Iris pigment epithelial cell (primary cell): ENCODE measurements around the gene IFT80.

Source experiments
- DNase-seq: peaks from one replicate; pipeline ENCODE4 v3.0.0-alpha.2; 2011; ENCODE audit warnings: low read depth

The IFT80 gene

DNA sequence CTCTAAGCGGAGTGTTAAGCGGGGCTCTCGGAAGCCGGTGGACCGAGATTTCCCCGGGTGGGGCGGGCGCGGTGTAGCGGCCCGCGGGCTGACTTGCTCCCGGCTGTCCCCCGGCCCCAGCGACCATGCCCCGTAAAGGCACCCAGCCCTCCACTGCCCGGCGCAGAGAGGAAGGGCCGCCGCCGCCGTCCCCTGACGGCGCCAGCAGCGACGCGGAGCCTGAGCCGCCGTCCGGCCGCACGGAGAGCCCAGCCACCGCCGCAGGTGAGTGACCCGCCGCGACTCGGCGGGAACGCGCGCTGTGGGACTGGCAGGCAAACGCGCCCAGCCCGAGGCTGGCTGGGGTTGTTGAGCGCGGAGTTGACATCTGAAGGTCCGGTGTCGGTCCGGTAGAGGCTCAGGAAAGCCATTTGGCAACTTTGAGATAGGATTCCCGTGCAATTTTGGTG is 1.7 kb upstream of the IFT80 start:
- DNase-seq, result peak; percentile 20

DNA sequence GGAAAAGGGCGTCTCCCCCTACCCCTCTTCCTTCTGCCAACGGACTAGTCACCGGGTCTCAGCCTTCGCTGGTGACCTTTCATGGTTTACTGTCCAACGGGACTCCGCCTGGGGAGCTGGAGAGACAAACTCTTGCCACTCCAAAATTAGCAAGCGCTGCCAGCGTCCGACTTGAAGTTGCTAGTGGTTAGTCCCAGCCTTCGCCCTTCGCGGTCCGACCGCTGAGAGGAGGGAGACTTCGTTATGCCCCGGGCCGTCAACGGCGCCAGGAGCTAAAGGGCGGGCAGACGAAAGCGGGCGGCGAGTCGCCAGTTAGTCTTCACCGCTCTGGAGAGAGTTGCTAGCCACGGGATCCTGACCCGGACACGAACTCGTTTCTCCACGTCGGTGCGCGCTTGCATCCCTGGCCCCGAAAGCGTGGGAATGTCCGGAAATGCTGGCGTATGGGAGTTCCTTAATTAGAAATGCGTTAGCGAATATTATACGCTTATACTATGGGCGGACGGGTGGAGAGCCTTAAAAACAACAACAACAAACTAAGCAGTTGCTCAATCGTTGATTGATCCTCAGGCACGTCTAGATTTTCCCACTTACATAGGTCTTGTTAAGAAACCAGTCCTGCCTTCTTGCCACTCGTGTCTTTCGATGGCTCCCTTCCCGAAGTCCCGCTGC is 1.1 kb upstream of the IFT80 start:
- DNase-seq, result peak; percentile 73

DNA sequence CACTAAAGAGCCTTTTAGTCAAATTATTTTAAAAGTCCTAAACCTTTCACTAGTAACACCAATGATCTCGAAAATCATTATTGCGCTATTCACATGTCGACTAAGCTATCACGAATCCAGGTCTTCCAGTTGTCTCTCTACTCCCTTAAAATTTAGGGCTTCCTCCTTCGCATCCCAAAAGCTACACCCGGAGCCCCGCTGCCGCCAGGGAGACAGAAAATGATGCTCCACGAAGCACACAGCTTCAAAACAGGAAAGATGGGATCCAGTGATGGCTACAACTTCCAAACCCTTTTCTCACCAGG is 253 bp downstream of the IFT80 start:
- no peak for DNase-seq

DNA sequence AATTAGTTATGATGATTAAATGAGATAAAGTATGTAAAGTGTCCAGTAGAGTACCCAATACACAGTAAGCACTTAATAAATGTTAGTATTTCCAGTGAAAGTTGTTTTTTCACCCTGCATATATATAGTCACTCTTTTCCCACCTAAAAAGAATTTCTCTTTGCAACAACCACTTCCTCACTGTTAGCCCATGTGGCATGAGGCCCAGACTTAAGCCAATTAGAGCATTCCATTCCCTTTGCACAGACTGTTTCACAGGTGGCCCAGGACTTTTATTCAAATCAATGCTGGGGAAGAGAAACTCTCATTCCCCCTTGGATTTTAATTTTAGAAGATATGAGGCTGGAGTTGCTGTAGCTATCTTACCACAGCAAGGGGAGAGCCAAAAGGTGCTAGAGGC is 3.7 kb downstream of the IFT80 start:
- DNase-seq, result peak; percentile 90

DNA sequence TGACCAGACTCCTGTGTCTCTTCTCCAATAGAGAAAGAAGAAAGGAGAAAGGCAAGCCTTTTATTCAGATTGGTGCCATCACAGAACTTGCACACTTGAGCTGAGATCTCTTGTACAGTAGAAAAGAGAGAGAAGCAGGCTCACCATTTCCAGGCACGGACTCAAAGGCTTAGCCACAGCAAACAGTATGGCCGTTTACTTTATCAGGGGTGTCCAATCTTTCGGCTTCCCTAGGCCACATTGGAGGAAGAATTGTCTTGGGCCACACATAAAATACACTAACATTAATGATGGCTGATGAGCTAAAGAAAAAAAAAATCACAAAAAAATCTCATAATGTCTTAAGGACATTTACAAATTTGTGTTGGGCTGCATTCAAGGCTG is 5.0 kb downstream of the IFT80 start:
- no peak for DNase-seq

DNA sequence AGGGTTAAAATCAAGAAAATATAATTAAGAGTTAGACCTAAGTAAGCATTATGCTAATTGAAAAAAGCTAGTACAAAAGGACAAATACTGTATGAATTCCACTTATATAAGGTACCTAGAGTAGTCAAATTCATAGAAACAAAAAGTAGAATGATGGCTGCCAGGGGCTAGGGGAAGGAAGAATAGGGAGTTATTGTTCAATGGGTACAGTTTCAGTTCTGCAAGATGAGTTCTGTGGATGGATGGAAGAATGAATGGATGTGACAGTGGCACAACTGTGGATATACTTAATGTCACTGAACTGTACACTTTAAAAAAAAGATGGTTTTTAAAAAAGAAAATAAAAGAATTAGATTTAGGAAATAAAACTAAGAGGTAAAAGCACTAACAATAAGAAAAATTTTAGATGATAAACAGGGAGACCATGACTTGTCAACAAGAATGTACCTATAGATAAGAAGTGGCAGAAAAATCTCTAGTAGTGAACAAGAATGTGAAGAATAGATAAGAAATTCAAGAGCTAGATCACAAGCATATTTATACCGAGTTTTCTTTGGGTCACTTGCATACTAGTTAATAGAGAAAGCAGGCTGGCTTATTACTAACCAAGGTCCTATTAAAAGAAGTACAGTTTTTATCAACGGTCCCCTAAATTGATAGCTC is 5.5 kb downstream of the IFT80 start:
- no peak for DNase-seq

DNA sequence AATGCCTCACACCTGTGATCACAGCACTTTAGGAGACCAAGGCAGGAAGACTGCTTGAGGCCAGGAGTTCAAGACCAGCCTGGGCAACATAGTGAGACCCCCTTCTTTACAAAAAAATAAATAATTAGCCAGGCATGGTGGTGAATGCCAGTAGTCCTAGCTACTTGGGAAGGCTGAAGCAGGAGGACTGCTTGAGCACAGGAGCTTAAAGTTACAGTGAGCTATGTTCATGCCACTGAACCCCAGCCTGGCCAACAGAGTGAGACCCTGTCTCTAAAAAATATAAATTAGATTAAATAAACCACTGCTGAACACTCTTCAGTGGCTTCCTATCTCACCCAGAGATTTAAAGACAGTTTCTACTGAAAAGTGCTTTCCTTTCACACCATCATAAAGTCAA is 6.2 kb downstream of the IFT80 start:
- DNase-seq, result no peak

DNA sequence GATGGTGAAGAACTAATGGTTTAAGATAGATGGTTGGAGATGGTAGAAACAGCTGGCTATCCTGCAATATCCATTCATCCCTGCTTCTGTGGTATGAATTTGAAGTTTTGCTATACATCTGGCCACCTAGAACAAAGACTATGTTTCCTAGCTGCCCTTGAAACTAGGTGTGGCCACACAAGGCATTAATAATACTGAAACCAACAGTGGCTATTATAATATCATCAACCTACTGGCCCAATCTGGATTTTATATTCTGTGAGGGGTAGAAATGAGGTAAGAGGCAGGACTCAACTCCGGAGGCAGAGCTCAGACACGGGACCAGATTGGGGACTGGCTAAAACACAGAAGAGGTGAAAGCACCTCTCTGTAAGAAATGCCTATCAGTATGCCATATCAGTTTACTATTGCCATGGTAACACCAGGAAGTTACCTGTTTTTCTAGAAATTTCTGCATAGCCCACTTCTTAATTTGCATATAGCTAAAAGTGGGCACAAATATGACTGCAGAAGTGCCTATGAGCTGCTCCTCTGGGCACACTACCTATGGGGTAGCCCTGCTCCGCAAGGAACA is 8.4 kb downstream of the IFT80 start:
- no peak for DNase-seq

DNA sequence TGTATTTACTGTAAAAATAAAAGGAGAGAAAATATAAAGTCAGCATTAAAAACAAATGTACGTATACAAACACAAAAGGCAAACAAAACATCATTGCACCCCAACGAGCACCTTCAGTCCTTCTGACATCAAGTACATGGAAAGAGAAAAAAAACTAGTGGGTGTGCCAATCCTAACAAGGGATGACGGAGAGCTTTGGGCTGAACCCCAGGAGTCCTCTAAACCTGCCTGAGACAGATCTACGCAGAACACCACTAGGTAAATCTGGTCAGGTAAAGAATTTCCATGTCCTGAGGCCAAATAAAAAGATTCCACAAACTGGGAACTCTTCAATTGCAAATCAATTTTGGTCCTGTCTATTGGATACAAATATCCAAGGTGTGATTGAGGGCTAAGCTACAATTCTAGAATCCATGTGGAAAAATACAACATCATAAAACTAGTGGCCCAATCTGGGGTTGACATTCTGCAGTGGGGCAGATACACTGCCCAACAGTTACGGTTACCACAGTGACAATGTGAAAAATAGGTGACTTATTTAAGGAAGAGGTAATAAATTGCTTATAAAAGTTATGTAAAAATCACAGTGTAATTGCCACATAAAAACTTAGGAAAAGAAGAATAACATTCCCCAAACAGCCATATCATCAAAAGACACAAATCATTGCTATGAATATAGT is 14.2 kb downstream of the IFT80 start:
- DNase-seq, result no peak

DNA sequence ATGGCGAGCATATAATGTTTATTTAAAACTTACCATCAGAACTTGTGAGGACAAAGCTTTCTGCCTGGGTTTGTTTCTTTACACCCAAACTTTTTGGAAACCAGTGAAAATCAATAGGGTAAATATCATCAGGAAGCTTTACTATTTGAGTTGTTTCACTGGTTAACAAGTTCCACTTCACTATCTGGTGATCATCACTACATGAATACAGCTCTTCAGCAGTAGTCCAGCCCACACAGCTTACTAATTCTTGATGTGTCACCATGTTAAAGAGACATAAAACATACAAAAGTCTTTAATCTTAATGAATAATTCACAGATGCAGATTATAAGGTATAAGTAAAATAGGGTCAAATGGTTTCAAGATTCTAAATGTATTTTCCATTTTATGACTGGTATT is 17.6 kb downstream of the IFT80 start:
- DNase-seq, result peak; percentile 62

DNA sequence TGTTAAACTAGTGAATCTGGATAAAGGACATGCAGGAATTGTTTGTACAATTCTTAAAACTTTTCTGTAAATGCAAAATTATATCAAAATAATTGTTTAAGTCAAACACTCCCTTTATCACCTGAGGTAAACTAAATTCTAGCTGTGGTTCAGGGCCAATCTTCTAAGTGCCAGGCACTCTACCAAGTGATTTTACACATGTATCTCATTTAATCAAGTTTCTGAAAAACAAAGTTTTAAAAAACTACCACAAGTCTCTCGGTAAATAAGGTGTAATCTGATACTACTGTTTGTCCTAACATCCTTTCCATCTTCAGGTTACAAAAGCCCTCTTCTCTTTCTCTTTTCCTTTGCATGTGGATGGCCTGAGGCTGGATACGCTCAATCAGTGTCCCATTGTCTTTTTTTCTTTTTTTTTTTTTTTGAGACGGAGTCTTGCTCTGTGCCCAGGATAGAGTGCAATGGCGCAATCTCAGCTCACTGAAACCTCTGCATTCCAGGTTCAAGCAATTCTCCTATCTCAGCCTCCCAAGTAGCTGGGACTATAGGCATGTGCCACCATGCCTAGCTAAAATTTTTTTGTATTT is 19.3 kb downstream of the IFT80 start:
- peak; percentile 33 for DNase-seq

DNA sequence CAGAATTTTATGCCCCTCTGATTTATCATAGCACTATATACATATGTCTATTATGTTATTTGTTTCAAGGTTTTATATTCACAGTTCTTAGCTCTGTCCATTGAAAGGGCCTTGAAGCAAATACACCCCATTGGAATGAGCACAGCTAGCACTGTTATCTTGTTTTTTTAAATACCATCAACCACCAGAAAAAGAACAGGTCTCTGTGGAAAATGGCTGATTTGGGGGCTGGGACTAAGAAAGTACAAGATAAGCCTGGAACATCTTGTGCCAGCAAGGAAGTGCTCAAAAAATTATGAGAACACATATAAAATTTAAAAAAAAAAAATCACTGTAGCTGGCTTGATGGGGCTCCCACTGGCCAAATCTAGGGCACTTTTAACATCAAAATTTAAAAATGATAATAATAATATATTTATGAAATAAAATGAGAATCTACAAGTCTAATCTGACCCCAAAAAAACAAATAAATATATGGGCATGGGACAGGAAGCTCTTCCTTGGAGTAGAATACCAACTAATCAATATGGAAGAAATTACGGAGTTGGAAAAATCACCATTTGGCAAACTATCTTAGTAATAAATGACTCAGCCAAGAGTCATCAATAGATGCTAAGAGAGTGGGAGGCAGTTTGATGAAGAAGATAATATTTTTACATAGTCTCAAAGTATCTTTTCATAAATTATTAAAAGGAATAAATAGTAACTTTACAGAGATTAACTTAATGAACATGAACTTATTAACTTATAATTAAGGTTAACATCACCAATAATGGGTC is 20.5 kb downstream of the IFT80 start:
- DNase-seq, result peak; percentile 62

DNA sequence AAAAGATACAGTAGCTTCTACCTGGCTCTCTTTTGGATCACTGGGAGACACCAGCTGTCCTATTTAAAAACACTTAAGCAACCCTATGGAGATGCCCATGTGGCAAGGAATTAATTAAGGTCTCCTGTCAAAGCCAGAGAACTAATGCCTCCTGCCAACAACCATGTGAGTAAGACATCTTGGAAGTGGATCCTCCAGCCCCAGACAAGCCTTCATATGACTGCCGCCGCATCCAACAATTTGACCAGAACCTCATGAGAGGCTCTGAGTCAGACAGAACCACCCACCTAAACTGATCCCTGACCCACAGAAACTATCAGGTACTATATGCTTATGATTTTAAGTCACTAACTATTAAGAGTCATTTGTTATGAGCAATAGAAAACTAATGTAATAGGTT is 22.3 kb downstream of the IFT80 start:
- DNase-seq, result peak; percentile 58

DNA sequence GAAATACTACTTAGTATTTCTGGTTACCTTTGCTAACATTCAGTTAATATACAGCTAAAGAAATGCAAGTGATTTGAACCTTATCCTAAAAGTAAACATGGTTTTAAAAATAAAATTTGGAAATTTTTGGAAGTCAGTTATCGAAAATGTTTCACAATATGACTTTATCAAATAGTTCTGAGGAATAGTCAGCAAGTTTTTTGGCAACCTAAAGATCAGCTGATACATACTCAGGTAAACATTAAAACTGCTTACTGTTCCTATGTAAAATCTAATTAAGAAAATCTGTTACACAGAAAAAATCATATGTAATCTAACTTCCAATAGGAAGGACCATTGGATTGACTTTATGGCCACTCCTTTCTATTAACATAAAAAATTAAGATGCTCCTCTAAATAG is 24.1 kb downstream of the IFT80 start:
- DNase-seq, result no peak

DNA sequence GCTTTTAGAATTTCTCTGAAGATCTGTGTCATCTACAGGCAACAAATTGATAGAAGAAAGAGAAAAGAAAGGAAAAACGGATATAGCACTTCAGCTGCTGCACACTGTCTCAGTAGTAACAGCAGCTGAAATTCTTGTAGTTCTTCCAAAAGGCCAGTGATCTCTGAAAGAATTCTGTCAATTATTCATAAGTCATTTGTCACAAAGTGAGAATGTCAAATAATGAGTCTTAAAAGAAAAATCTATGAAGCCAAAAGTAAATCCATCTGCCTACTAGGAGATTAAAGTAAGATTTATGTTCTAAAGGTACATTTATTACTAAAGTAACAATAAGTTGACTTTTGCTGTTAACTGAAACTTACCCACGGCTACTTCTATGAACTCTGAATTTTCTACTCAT is 24.6 kb downstream of the IFT80 start:
- peak; percentile 24 for DNase-seq

DNA sequence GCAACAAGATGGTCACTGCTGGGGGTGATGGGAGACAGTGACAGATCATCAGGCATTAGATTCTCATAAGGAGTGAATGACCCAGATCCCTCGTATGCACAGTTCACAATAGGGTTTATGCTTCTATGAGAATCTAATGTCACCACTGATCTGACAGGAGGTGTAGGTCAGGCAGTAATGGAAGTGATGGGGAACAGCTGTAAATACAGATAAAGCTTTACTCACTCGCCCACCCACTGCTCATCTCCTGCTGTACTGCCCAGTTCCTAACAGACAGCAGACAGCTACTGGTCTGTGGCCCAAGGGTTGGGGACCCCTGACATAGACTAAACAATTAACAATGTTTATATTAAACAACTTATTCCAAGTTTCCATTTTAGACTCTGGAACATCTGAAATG is 25.4 kb downstream of the IFT80 start:
- no peak for DNase-seq

DNA sequence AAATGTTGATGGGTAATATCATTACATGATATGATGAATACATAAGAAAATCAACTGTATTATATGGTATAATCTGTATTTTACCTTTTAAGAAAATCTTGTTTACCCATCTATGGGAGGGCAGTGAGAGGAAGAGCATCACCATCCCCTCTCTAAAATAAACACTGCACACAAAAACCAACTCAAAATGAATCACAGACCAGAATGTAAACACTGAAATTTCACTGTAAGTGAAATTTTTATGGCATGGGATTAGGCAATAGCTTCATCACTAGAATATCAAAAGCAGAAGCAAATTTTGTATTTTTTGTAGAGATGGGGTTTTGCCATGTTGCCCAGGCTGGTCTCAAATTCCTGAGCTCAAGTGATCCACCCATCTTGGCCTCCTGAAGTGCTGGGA is 26.2 kb downstream of the IFT80 start:
- peak; percentile 85 for DNase-seq

DNA sequence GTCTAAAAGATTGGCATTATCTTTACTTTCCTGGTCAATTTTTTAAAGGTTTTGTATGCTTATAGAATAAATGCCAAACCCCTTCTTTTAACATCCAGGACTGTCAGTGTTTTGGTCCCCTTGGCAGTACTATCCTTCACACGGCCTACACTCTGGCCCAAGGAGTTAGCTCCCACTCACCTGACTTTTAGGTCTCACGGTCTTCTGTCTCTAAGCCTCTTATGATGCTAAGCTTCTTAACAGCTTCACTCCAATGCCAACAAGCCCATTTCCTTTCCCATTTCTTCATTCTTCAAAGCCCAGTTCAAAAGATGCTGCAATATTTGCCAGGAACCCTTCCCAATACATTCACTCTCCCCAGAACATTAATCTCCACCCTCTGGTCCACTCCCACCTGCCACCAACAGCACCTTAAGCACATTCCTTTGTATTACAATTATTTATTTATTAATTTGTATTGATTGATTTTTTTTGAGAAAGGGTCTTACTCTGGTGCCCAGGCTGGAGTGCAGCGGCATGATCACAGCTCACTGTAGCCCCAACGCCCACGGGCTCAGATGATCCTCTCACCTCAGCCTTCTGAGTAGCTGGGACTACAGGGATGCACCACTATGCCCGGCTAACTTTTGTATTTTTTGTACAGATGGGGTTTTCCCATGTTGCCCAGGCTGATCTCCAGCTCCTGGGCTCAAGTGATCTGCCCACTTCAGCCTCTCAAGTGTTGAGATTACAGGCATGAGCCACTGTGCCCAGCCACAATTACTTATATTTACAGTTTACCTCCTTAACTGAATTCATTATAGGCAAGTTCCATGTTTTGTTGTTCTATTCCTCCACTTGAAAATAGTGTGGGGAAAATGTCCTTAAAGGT is 27.8 kb downstream of the IFT80 start:
- no peak for DNase-seq

DNA sequence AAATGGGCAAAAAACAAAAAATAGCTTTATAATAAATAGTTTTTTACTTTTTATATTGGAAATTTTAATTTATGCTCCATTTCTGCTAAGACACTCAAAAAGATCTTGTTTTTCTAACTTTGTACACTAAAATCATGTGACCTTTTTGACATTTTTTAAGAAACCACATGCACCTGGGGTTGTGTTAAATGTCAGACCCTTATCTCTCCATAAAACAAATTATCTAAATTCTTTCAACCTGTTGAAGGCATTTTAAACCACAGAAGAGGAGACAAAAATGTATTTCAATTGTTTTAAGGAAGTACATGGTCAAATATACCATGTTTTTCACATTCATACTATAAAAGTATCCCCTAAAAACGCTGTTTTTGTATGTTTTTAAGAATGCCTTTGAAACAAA is 29.2 kb downstream of the IFT80 start:
- DNase-seq, result no peak

DNA sequence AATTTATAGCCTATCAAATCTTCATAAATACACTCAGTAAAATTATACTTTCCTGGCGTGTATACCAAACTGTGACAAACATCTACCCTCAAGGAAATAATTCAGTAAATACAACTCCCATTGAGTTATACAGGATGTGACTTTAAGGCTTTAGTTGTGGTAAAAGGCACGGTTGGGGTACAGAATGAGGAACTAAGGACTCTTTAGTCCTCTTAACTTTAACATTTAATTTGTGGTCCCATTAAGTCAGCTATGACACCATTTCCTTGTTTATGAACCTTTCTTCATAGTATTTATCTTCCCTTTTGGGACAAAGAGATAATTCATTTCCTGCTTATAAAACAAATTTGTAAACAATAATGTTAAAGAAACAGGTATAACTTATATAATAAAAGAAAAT is 30.2 kb downstream of the IFT80 start:
- no peak for DNase-seq

DNA sequence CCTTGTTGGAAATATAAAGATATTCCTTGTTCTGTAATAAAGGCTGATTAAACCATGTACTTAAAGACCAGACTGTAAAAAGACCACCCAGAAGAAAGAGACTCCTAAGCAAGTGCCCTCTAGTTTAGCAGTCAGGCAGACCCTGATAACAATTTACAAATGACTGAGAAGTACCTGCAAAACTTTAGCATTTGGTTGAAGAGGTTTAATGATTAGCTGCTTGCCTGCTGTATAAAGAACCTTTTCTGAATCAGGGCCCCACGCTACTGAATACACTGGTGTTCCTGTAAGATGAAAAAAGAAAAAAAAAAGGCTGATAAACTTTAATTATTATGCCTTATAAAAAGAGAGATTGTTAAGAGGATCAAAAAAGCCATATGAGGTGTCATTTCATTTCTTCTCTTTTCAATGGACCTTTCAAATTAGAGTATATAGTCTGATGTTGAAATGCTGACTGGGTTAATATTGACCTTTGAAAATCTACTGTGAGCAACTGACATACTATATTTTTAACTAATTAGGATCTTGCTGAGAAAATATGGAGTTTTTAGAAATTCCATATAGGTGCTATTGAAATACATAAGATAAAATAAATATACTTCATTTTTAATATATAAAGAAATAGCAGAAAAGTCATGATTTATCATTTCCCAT is 33.0 kb downstream of the IFT80 start:
- no peak for DNase-seq
